GM18502 (cell line): Measurements from ENCODE around the gene SPON1.
"Not testable (repeated sequence)": the region's sequence is repeated elsewhere in the genome, so short reads cannot be mapped to it uniquely, and the experiment has no call there.

ENCODE experiments used
- ATAC-seq: cut with Tn5 transposase; IDR thresholded peaks from one replicate; pipeline ENCODE4 v1.9.1; 2021; ENCODE audit warnings: mild to moderate bottlenecking; ENCODE audit not compliant: unreplicated experiment, poor library complexity

SPON1 gene

DNA sequence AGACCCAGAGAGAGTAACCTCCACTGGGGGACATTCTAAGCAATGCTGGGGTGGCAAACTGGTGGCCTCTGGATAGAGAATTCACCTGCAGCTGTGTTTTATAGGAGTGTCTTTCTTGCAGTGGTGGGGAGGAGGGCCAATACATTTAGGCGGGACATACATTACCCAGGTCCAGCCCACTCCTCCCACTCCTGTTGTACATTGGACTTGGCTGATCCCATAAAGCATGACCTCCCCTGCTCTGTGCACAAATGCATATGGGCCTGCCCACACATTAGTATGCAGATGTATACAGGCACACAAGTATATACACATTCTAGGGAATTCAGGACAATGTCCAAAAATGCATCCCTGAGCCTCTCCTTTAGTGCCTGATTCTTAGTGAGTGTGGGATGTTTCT lies 297.4 kb downstream of the SPON1 start:
- no peak for ATAC-seq

GRCh38 chr11:14261066-14261465 lies 298.5 kb downstream of the SPON1 start:
- ATAC-seq, result no peak

- ATAC-seq, result no peak
These were observed 299.8 kb downstream of the SPON1 start for GRCh38 chr11:14262271-14262846.

GRCh38 chr11:14264966-14265365 lies 302.4 kb downstream of the SPON1 start:
- ATAC-seq, result no peak

GRCh38 chr11:14266622-14267021 lies 304.1 kb downstream of the SPON1 start:
- ATAC-seq, result no peak

GRCh38 chr11:14267861-14268635 lies 305.5 kb downstream of the SPON1 start:
- ATAC-seq, result no peak

DNA sequence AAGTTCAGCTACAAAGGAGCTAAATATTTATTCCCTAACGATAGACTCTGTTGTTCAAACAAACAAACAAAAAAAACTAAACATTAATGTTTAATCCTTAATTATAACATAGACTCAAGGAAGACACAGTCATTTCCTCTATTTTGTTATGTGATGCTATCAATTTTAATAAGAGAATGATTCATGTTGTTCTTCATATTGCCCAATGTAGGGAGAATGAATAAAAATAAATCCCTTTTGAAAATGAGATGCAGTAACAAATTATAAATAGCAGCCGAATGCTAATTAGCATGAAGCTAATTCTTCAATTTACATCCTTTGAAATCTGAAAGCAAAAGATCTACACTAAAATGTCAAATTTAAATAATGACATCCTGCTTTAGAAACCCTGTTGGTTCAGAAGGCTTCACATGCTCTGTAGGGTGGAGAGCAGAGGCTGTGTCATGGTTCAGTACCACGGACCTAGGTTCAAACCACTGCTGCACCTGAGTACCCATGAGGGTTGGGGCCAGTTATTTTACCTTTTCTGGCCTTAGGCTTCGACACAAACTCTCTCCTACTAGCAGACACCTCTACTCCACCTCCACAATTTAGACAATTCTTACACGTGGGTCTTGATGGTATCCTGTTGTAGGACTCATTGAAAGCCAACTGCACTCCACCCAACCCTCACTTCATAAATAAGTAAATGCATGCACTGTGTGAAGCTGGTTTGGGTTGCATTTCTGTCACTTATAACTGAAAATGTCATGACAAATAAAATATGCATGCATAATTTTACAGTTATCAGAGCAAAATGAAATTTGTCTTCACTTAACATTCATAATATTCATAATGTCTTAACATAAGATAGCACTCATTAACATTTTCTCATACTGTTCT lies 307.4 kb downstream of the SPON1 start:
- no peak for ATAC-seq

DNA sequence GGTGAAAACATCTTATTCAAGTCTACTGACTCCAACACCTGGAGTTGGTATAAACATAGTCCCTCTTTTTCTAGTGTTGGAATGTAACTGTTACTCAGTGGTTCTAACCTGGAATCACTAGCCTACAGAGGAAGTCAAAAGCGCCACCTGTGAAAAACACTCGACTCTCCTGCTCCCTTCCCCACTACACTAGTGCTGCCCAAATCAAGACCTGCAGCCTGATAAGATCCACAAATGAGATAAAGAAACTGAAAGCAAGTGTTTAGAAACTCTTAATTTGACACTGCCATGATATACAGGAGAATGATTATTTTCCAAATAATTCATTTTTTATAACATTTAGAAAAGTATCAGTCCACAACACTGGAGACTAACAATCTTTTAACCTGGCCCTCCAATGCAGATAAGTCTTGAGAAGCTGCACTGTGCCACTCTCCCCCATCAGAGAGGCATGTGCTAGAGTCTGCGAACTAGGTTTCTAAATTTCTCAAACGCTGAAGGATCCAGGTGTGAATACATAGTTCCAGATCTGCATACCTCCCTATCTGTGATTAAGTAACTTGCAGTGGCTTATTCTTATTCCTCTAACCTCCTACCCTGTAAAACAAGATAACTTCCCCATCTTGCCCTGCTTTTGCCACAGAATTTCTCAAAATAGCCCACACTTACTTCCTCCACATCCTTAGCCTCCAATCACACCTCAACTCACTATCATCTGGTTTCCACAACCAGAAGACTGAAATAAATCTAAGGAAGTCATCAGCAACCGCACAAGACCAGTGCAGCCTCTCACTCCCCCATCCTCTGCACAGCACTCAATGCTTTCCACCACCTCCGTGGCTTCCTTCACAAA lies 308.4 kb downstream of the SPON1 start:
- peak; percentile 83 for ATAC-seq

GRCh38 chr11:14273895-14274294 lies 311.4 kb downstream of the SPON1 start:
- no peak for ATAC-seq

- no peak for ATAC-seq
These were observed 312.6 kb downstream of the SPON1 start for GRCh38 chr11:14275076-14275475.

- ATAC-seq, result not testable (repeated sequence)
These were observed 316.3 kb downstream of the SPON1 start for GRCh38 chr11:14278869-14279268.

GRCh38 chr11:14288189-14288935 lies 325.8 kb downstream of the SPON1 start:
- ATAC-seq, result no peak

GRCh38 chr11:14290422-14290821 lies 327.9 kb downstream of the SPON1 start:
- ATAC-seq, result no peak

DNA sequence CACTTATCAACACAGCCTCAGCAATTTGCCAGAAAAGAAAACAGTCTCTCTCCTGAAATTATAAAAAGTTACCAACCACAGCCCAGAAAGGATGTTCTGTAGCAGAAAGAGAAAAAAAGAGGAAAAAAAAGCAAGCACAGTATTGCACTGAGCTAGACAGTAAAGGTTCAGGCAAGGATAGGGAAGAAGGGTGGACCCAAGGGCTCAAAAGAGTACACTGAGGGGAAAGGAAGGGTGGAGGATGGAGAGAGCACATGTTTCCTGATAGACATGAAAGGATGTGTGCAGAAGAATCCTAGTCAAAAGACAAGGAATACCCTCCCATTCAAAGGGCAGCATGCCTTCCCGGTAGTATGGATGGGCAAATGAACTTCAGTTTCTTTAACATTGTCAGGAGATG lies 337.4 kb downstream of the SPON1 start:
- ATAC-seq, result no peak

DNA sequence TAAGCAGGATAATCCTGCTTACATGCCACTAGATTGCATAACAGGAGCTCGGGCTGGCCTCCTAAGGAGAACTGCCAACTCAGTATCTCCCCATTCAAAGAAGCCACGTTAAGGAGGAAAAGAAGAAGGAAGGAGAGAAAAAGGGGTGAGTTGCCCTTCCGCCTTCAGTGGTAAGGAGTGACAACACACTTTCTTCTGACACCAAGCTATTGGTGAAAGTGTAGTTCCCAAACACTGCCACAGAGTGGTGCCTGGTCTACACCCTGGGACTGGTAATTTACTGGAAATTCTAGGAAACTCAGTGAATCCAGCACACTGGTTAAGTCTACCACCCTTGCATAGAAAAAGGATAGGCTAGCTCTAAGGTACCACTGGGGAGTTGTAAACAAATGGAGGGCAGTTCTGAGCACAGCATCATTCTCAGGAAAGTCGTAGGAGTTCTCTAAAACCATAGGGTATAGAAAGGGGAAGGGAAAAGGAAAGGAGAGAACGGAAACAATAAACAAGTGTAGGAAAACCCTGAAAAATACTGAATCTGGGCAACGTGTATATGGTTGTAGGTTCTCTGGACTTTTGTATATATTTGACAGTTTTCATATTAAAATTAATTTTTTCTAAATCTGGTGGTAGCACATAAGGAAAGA lies 338.3 kb downstream of the SPON1 start:
- peak; percentile 83 for ATAC-seq

GRCh38 chr11:14304601-14305000 lies 342.1 kb downstream of the SPON1 start:
- no peak for ATAC-seq

DNA sequence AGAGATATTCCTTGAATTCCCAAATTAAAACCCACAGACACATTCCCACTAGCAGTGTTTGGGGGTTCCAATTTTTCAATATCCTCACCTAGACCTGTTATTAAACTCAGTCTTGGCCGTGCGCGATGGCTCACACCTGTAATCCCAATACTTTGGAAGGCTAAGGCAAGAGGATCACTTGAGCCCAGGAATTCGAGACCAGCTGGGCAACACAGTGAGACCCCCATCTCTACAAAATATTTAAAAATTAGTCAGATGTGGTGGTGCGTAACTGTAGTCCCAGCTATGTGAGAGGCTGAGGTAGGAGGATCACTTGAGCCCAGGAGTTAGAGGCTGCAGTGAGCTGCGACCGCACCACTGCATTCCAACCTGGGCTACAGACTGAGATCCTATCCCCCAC lies 343.1 kb downstream of the SPON1 start:
- ATAC-seq, result no peak

DNA sequence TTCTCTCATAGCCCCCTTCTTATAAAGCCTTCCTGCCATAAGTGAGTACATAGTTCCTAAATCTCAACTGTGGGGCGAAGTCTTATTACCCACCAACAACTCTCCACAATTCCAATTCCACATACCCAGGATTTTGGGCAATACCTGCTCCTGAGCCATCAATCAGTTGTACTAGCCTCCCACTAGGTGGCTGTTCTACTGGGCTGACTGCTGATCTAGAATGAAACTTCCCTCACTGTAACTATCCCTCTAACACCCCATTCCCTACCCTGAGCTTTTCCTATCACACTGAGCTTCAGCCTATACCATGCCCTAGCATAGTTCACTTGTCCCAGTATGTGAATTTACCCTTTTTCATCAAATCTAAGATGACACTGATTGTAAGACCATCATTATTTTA lies 344.0 kb downstream of the SPON1 start:
- ATAC-seq, result no peak
